GM12891 (cell line): ENCODE data around the gene DCP1B.

Experiments used
- DNase-seq: peaks from one replicate; pipeline ENCODE4 v3.0.0; 2011; ENCODE audit warnings: low spot score; ENCODE audit not compliant: insufficient read length
- FAIRE-seq: peaks from 2 replicates; lab custom pipeline; 2011; peaks lifted over from hg19 to GRCh38; lab: Jason Lieb, UNC
- PAX5 ChIP-seq: IDR thresholded peaks from 2 replicates; pipeline ENCODE4 v1.6.1; 2011; ENCODE audit warnings: low read length, moderate library complexity, mild to moderate bottlenecking; ENCODE audit not compliant: insufficient read depth, severe bottlenecking
- POLR2A ChIP-seq: IDR thresholded peaks from 2 replicates; pipeline ENCODE4 v1.6.1; 2011; ENCODE audit warnings: low read depth, low read length, control low read depth
- POLR2AphosphoS5 ChIP-seq: IDR thresholded peaks from 2 replicates; pipeline ENCODE4 v1.6.1; 2011; ENCODE audit warnings: low read depth, low read length, control low read depth
- POU2F2 ChIP-seq: IDR thresholded peaks from 2 replicates; pipeline ENCODE4 v1.6.1; 2011; ENCODE audit warnings: low read depth, mild to moderate bottlenecking, control low read depth, low read length, moderate library complexity
- SPI1 ChIP-seq: IDR thresholded peaks from 2 replicates; pipeline ENCODE4 v1.6.1; 2011; ENCODE audit warnings: low read depth, low read length, control low read depth
- TAF1 ChIP-seq: IDR thresholded peaks from 2 replicates; pipeline ENCODE4 v1.6.1; 2011; ENCODE audit warnings: low read depth, low read length, control low read depth

DCP1B gene

GRCh38 chr12:1911598-1912575 is 92.4 kb downstream of the DCP1B start:
- no peak for DNase-seq
- TF ChIP-seq POU2F2 (no peak), SPI1 (no peak), TAF1 (no peak), PAX5 (no peak), POLR2A (no peak), POLR2AphosphoS5 (no peak)
- FAIRE-seq = no peak

GRCh38 chr12:1910468-1910867 is 93.8 kb downstream of the DCP1B start:
- TF ChIP-seq TAF1 (no peak), POU2F2 (no peak), PAX5 (no peak), SPI1 (no peak), POLR2AphosphoS5 (no peak), POLR2A (no peak)
- FAIRE-seq = no peak
- no peak for DNase-seq

- FAIRE-seq (no peak), DNase-seq (no peak)
These were observed 95.5 kb downstream of the DCP1B start for GRCh38 chr12:1908758-1909157.

GRCh38 chr12:1907652-1908611 is 96.3 kb downstream of the DCP1B start:
- no peak for TF ChIP-seq POU2F2
- no peak for TF ChIP-seq POLR2AphosphoS5
- TF ChIP-seq POLR2A = no peak
- TF ChIP-seq SPI1 = no peak
- TF ChIP-seq PAX5 = no peak
- no peak for TF ChIP-seq TAF1
- DNase-seq (no peak), FAIRE-seq (no peak)

More at GRCh38 chr12:1908758-1909157, 95.5 kb downstream of the DCP1B start:
- TF ChIP-seq POU2F2 = no peak
- no peak for TF ChIP-seq TAF1
- no peak for TF ChIP-seq PAX5
- no peak for TF ChIP-seq POLR2AphosphoS5
- no peak for TF ChIP-seq POLR2A
- TF ChIP-seq SPI1 = no peak

- TF ChIP-seq PAX5 (no peak), POLR2A (no peak), TAF1 (no peak), POLR2AphosphoS5 (no peak), SPI1 (no peak), POU2F2 (no peak)
- FAIRE-seq (no peak), DNase-seq (no peak)
These were observed 97.7 kb downstream of the DCP1B start for GRCh38 chr12:1906579-1906978.

- TF ChIP-seq POU2F2 (no peak), POLR2A (no peak)
- DNase-seq (no peak), FAIRE-seq (no peak)
These were observed 99.4 kb downstream of the DCP1B start for GRCh38 chr12:1904875-1905274.

- DNase-seq (no peak), FAIRE-seq (no peak)
These were observed 107.3 kb downstream of the DCP1B start for GRCh38 chr12:1896964-1897363.

More at GRCh38 chr12:1896964-1897363, 107.3 kb downstream of the DCP1B start:
- no peak for TF ChIP-seq POLR2A
- TF ChIP-seq TAF1 = no peak
- no peak for TF ChIP-seq POLR2AphosphoS5
- TF ChIP-seq PAX5 = no peak
- TF ChIP-seq POU2F2 = no peak
- TF ChIP-seq SPI1 = no peak
